MG63 (cell line): Measurements from ENCODE around the gene P2RX3. TPM values are rescaled to one million over a fixed set of nuclear protein-coding genes. Genes with fewer than 3 reads are reported as not detected.

ENCODE experiments used
- DNase-seq: peaks from one replicate; pipeline ENCODE4 v3.0.0-alpha.2; 2020
- H3K27me3 ChIP-seq: fragments of 250-450 bp; sonication (Bioruptor Pico); 2 replicates; pipeline ENCODE4 v1.5.1; 2020; ENCODE audit warnings: mild to moderate bottlenecking, moderate library complexity
- H3K36me3 ChIP-seq: fragments of 250-450 bp; sonication (Bioruptor Pico); 2 replicates; pipeline ENCODE4 v1.5.1; 2020; ENCODE audit warnings: mild to moderate bottlenecking, moderate library complexity
- H3K4me3 ChIP-seq: fragments of 250-450 bp; sonication (Bioruptor Pico); 2 replicates; pipeline ENCODE4 v1.5.1; 2020; ENCODE audit warnings: mild to moderate bottlenecking, moderate library complexity
- H3K9me3 ChIP-seq: fragments of 250-450 bp; sonication (Bioruptor Pico); 2 replicates; pipeline ENCODE4 v1.5.1; 2020; ENCODE audit warnings: mild to moderate bottlenecking, moderate library complexity
- total RNA-seq: library from RNA; depleted of rRNA; stranded (reverse); fragments of >200 nt; shearing (Covaris generic); gene quantifications from 2 replicates; pipeline ENCODE4 v1.2.3, GENCODE V29; 2014; ENCODE audit warnings: low replicate concordance

Gene P2RX3
- total RNA-seq, 1 experiment from 2014 or later: not detected

DNA sequence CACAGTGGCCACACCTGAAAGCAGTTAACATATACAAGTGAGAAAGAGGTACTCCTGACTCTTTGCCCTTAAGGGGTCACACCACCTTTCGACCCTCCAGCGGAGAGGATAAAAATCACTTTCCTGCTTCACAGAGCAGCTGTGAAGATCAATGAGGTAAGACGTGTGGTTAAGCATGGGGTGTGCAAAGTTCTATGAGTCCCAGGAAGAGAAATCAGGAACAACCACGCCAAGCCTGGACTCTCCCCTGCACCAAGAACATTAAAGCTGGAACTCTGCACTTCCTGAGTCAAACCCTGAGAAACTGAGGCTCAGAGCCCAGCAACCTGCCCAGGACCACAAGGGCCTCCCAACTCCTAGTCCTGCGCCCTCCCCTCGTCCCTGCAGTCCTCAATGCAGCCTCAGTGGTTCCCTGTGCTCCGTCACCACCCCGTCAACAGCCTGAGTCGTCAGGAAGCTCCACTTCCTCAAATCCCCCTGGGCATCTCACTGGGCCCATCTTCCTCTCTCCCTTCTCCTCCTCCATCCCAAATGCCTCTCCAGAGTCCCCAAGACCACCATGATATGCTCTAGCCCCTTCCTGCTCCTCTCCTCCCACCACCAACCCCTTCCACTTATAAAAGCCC is 31.1 kb upstream of the P2RX3 start:
- Histone ChIP-seq H3K27me3 (no peaks in the 10 kb centered on the region), H3K36me3 (peaks cover 71% of the 10 kb centered on the region), H3K9me3 (no peaks in the 10 kb centered on the region), H3K4me3 (no peak overlapping the region)
- no peak for DNase-seq

DNA sequence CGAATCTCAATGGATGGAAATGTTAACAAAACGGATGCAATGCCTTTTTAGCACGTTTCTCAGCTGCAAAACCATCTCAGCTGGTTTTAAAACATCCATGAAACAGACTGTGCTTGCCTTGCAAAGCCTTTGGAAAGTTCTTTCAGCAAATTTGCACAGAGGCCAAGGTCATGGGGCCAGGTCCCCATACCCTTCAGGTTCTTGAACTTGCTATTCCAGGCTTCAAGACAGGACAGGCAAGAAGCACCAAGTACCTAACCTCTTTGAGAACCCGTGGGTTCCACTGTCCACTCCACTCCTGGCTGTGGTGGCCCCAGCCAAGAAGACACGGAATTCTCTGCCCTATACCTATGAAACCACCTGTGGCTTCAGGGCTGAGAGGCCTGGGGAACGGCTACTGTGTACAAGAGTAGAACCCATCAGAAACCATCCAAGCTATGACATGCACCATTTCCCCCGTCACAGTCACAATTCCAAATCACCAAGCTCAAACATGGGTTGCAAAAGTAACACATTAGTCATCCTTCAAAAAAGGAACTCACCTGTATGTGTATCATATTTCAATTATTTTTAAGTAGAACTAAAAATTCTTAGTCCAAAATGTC is 30.4 kb upstream of the P2RX3 start:
- Histone ChIP-seq H3K36me3 (peaks cover 70% of the 10 kb centered on the region), H3K4me3 (no peak overlapping the region)

DNA sequence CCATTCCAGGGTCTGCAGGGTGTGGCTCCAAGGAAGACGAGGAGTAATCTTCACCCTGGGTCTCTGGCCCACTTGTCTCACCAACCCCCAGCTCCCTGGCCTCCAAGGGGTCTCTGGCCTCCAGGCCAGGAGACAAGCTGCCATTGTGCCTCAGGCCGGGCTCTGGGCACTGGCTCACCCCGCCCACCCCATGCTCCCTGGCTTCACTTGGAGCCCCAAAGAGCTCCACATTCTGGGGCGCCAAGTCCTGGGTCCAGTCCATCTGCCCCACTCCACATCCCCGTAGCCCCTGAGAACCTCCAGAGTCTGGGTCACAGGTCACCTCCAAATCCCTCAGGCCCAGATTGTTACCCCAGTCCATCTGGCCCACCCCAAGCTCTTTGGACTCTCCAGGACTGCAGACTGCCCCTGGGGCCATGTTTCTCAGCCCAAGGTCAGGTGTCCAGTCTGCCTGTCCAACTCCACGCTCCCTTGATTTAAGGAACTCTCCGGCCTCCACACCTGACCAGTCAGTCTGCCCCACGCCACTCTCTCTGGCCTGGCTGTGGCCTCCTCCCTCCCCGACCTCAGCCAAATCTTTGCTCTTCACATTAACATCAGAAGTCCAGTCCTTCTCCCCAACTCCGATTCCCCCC is 29.6 kb upstream of the P2RX3 start:
- peaks cover 70% of the 10 kb centered on the region for H3K36me3 ChIP-seq
- H3K4me3 ChIP-seq: no peak overlapping the region

More for the DNA sequence above, 30.4 kb upstream of the P2RX3 start:
- Histone ChIP-seq H3K27me3 (no peaks in the 10 kb centered on the region), H3K9me3 (no peaks in the 10 kb centered on the region)
- DNase-seq: no peak

GRCh38 chr11:57309106-57310059 is 28.8 kb upstream of the P2RX3 start:
- DNase-seq: no peak
- Histone ChIP-seq H3K36me3 (peaks cover 67% of the 10 kb centered on the region), H3K9me3 (no peaks in the 10 kb centered on the region), H3K27me3 (no peaks in the 10 kb centered on the region), H3K4me3 (no peak overlapping the region)

More for the DNA sequence above, 29.6 kb upstream of the P2RX3 start:
- DNase-seq: no peak
- Histone ChIP-seq H3K27me3 (no peaks in the 10 kb centered on the region), H3K9me3 (no peaks in the 10 kb centered on the region)

DNA sequence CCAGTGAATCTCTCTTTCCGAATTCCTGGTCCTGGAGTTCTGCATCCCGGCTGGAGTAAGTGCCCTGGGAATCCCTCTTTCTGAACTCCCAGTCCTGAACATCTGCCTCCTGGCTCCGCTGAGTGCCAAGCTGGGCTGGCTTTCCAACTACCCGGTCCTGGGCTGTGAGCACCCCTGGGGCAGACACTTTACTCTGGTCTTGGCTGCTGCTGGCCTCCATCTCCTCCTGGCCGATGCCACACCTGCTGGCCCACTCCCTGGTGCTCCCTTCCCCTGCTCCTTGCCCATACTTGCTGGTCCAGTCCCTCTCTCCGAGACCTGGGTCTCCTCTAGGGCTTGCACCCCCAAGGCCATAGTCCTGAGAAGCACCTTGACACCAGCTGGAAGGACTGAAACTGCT is 28.1 kb upstream of the P2RX3 start:
- Histone ChIP-seq H3K27me3 (no peaks in the 10 kb centered on the region), H3K9me3 (no peaks in the 10 kb centered on the region), H3K36me3 (peaks cover 72% of the 10 kb centered on the region), H3K4me3 (no peak overlapping the region)
- no peak for DNase-seq

DNA sequence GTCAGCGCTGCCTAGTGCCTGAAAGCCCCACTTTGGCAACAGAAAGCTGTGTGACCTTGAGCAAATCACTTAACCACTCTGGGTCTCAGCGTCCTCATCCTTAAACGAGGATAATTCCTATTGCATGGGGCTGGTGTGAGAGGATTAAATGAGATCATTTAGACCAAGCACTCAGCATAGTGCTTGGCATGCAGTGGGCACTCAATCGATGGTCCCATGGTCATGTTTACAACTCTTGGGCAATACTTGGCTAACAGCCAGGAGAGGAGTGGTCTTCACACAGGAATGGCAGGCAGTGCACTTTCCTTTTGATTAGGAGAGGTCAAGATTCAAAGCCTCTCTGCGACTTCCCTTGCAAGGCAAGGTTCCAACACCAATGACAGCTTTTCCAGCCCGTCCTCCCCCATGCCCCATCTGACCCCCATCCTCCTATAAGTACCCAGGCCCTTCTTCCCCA is 27.5 kb upstream of the P2RX3 start:
- H3K4me3 ChIP-seq: peak overlapping the region; percentile 46
- H3K9me3 ChIP-seq: no peaks in the 10 kb centered on the region
- peaks cover 72% of the 10 kb centered on the region for H3K36me3 ChIP-seq
- H3K27me3 ChIP-seq: no peaks in the 10 kb centered on the region
- peak; percentile 53 for DNase-seq

- Histone ChIP-seq H3K36me3 (peaks cover 76% of the 10 kb centered on the region), H3K9me3 (no peaks in the 10 kb centered on the region), H3K27me3 (no peaks in the 10 kb centered on the region), H3K4me3 (peak overlapping the region; percentile 46)
- peak; percentile 99 for DNase-seq
Observed at GRCh38 chr11:57311109-57311936, 26.8 kb upstream of the P2RX3 start.

GRCh38 chr11:57312511-57313021 is 25.6 kb upstream of the P2RX3 start:
- DNase-seq: no peak
- no peaks in the 10 kb centered on the region for H3K27me3 ChIP-seq
- no peaks in the 10 kb centered on the region for H3K9me3 ChIP-seq
- H3K4me3 ChIP-seq: no peak overlapping the region
- peaks cover 82% of the 10 kb centered on the region for H3K36me3 ChIP-seq

- H3K4me3 ChIP-seq: no peak overlapping the region
- H3K36me3 ChIP-seq: peaks cover 82% of the 10 kb centered on the region
- H3K9me3 ChIP-seq: no peaks in the 10 kb centered on the region
- no peaks in the 10 kb centered on the region for H3K27me3 ChIP-seq
- DNase-seq: no peak
Observed at GRCh38 chr11:57313071-57313787, 24.9 kb upstream of the P2RX3 start.

GRCh38 chr11:57313788-57314135 is 24.4 kb upstream of the P2RX3 start:
- H3K27me3 ChIP-seq: no peaks in the 10 kb centered on the region
- no peak overlapping the region for H3K4me3 ChIP-seq
- H3K9me3 ChIP-seq: no peaks in the 10 kb centered on the region
- peaks cover 81% of the 10 kb centered on the region for H3K36me3 ChIP-seq
- no peak for DNase-seq

DNA sequence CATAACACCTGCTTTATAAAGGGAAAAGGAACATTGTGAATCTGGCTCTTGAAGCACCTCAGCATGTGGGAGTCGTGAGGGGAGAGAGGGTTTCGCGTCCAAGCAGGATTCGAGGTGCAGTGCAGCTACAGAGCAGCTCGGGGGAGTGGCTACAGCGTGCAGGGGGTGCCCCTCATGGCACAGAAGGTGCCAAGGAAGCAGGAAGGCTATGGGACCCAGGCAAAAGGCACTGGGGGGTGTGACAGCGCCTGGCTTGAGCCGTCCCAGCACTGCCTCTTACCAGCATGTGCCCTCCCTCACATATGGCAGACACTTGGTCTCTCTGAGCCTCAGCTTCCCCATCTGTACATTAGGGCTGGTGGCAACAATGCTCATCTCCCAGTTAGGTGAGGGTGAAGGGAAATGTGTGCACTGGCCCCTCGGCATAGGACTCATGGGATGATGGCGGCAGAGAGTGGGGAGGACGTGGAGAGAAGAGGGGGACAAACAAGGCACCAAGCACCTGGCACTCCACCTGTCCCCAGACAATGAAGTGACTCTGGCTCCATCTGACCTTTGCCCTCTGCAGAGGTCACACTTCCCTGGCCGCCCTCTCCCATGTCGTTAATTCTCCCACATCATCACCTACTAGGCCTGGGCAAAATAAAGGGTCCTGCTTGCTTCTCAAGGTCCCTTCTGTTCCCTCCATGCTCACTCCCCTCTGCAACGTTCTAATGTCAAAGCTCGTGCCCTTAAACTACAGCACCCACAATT is 23.8 kb upstream of the P2RX3 start:
- Histone ChIP-seq H3K27me3 (no peaks in the 10 kb centered on the region), H3K36me3 (peaks cover 79% of the 10 kb centered on the region), H3K9me3 (no peaks in the 10 kb centered on the region), H3K4me3 (no peak overlapping the region)
- DNase-seq: no peak

DNA sequence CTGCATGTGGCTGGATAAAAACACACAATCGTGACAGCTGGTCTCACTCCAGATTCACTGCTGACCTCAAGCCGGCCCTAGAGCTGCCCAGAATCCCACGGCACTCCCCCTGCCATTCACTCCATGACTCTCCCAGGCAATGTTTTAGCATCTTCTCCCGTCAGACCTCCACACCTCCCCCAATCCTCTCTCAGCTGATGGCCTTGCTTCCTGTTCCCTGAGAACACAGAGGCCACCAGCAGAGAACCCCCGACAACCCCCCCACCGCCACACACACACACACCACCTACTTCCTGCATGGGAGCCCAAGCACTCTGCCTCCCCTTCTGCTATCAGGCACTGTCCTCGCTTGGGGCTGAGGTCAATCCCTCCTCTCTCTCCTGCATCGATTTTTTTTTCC is 22.7 kb upstream of the P2RX3 start:
- peaks cover 75% of the 10 kb centered on the region for H3K36me3 ChIP-seq
- H3K27me3 ChIP-seq: no peaks in the 10 kb centered on the region
- H3K4me3 ChIP-seq: no peak overlapping the region
- no peak for DNase-seq
- no peaks in the 10 kb centered on the region for H3K9me3 ChIP-seq

DNA sequence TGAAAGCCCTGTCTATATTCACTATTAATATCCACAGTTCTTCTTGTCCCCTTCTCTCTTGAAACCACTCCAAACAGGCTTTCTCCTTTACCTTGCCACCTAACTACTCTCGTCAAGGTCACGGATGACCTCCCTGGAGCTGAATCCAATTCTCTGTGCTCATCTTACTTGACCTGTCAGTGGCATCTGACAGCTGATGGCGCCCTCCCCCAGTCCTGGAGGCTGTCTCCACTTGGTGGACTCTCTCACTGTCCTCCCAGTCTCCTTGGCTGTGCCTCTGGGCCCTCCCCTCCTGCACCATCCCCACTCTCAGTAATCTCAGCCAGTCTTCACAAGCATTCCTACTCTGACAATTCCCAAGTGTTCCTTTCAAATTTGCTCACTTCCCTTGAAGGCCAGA is 22.1 kb upstream of the P2RX3 start:
- Histone ChIP-seq H3K9me3 (no peaks in the 10 kb centered on the region), H3K4me3 (no peak overlapping the region), H3K27me3 (no peaks in the 10 kb centered on the region), H3K36me3 (peaks cover 76% of the 10 kb centered on the region)
- no peak for DNase-seq

- no peak for DNase-seq
- Histone ChIP-seq H3K9me3 (no peaks in the 10 kb centered on the region), H3K4me3 (no peak overlapping the region), H3K27me3 (no peaks in the 10 kb centered on the region), H3K36me3 (peaks cover 71% of the 10 kb centered on the region)
Observed at GRCh38 chr11:57318178-57318577, 20.0 kb upstream of the P2RX3 start.
